ENCODE results near the gene MYO1B. TPM values are rescaled to one million over a fixed set of nuclear protein-coding genes. Genes with fewer than 3 reads are reported as not detected.

Gene MYO1B
- total and polyA plus RNA-seq, 2 of the 8 experiments (the other 6 are each of a cell fraction or from before 2014, with no cell fraction given): 15.5 to 61.2 TPM

GRCh38 chr2:191415858-191416257 lies 170.7 kb downstream of the MYO1B start:
- H3K23ac ChIP-seq (ENCODE audit: insufficient read length): no peak overlapping the region
- WGBS, 2 experiments (ENCODE audit: extremely low coverage in 1 of 2, insufficient coverage in 1 of 2, insufficient read length in 1 of 2, insufficient replicate concordance in 2 of 2, low coverage in 1 of 2, low lambda C conversion rate in 2 of 2, missing lambda C conversion rate in 1 of 2): 94% methylated on average over 5 of the region's 5 CpGs; no CpG with 5 or more reads in 1 of the 2 experiments
- peaks cover 7 to 52% (median 31%) of the 10 kb centered on the region in 4 experiments for H3K36me3 ChIP-seq (ENCODE audit: control insufficient read depth in 2 of 4, insufficient read depth in 4 of 4, low read length in 3 of 4)
- H3K4me2 ChIP-seq (ENCODE audit: insufficient read depth in 1 of 2, low read depth in 2 of 2, low read length in 2 of 2): no peak overlapping the region
- H3K14ac ChIP-seq (ENCODE audit: insufficient read length): no peak overlapping the region
- no peak overlapping the region for H2AK5ac ChIP-seq (ENCODE audit: low read depth, low read length)
- H2BK20ac ChIP-seq (ENCODE audit: low read length): no peak overlapping the region
- no peak overlapping the region for H2BK5ac ChIP-seq (ENCODE audit: low read depth, low read length)
- FAIRE-seq (no peak), DNase-seq (ENCODE audit: low read depth in 1 of 2, low spot score in 2 of 2) (no peak)
- H3K4me3 ChIP-seq (ENCODE audit: extremely low read depth in 1 of 4, insufficient read depth in 2 of 4, low read depth in 3 of 4, low read length in 4 of 4): no peak overlapping the region
- no peak overlapping the region for H3K27ac ChIP-seq (ENCODE audit: low read depth, low read length)
- H3K79me2 ChIP-seq (ENCODE audit: control insufficient read depth in 1 of 2, insufficient read depth in 2 of 2, low read length in 2 of 2): no peaks in the 10 kb centered on the region
- TF ChIP-seq CREB1 (IDR thresholded peaks at IDR 0.05) (no peak), EP300 (IDR thresholded peaks at IDR 0.05; ENCODE audit: borderline replicate concordance in 1 of 2, low read depth in 2 of 2, low read length in 2 of 2) (no peak), SP2 (IDR thresholded peaks at IDR 0.05; ENCODE audit: low read length) (no peak), SUZ12 (IDR thresholded peaks at IDR 0.05; ENCODE audit: low read length) (no peak), NANOG (IDR thresholded peaks at IDR 0.05; ENCODE audit: insufficient read depth, low read depth, low read length, poor library complexity, severe bottlenecking) (no peak), E2F6 (IDR thresholded peaks at IDR 0.05) (no peak), TBP (IDR thresholded peaks at IDR 0.05; ENCODE audit: low read depth, low read length) (no peak)
- no peaks in the 10 kb centered on the region; a peak in 1 of 7 replicates for H3K27me3 ChIP-seq (replicated peaks in 1 of 4; ENCODE audit: control insufficient read depth in 3 of 4, extremely low read depth in 1 of 4, insufficient read depth in 3 of 4, low read length in 3 of 4)
- ChIA-PET POLR2A (ENCODE audit: partially characterized antibody) (no interaction called here), CTCF (ENCODE audit: partially characterized antibody) (interaction anchor here (0.8 to 1.3 kb wide), 5 partner anchors 26 to 198 kb away, joined by 3 to 4 read pairs (median 3); no protein-coding TSS in a partner anchor)
- no peaks in the 10 kb centered on the region for H4K20me1 ChIP-seq (replicated peaks in 1 of 2; ENCODE audit: control insufficient read depth in 1 of 2, insufficient read depth in 2 of 2, low read length in 2 of 2)
- H3K23me2 ChIP-seq (ENCODE audit: low read depth, low read length): no peaks in the 10 kb centered on the region
- no peak overlapping the region for H3K56ac ChIP-seq (replicated peaks; ENCODE audit: insufficient read length, low read depth, low read length)
- no peaks in the 10 kb centered on the region for H3K9me3 ChIP-seq (ENCODE audit: insufficient read depth in 2 of 2, low read depth in 1 of 2, low read length in 1 of 2)
- H2BK12ac ChIP-seq (ENCODE audit: low read depth, low read length): no peak overlapping the region
- H2BK120ac ChIP-seq (replicated peaks; ENCODE audit: low read depth, low read length): no peak overlapping the region
- no peak overlapping the region for H4K8ac ChIP-seq (ENCODE audit: extremely low read depth, insufficient read depth, low read length)
- no peak overlapping the region for H2AFZ ChIP-seq (ENCODE audit: low read length)
- no peaks in the 10 kb centered on the region for H3K4me1 ChIP-seq (replicated peaks in 1 of 4; ENCODE audit: control insufficient read depth in 3 of 4, insufficient read depth in 4 of 4, low read length in 3 of 4)
- H3K79me1 ChIP-seq (ENCODE audit: low read depth, low read length): no peaks in the 10 kb centered on the region
- H3K4ac ChIP-seq (replicated peaks; ENCODE audit: insufficient read length, low read depth, low read length): no peak overlapping the region
- no peak overlapping the region for H2BK15ac ChIP-seq (ENCODE audit: low read length)
- H4K91ac ChIP-seq (replicated peaks; ENCODE audit: insufficient read length, low read length): no peak overlapping the region
- H3K9ac ChIP-seq (replicated peaks in 1 of 4; ENCODE audit: extremely low read depth in 1 of 4, low read depth in 3 of 4, low read length in 3 of 4): no peak overlapping the region
- H4K5ac ChIP-seq (ENCODE audit: insufficient read length, low read depth, low read length): no peak overlapping the region
- H3K18ac ChIP-seq (ENCODE audit: extremely low read depth, low read length): no peak overlapping the region

All from H1 (cell line).